Measurements from ENCODE around the gene MT1X. TPM values are rescaled to one million over a fixed set of nuclear protein-coding genes. Genes with fewer than 3 reads are reported as not detected.

Gene MT1X
- total RNA-seq, 1 donor from 2014 or later = 111 TPM

GRCh38 chr16:56643080-56643778, 39.0 kb upstream of the MT1X start:
- Histone ChIP-seq H3K4me1 (peaks cover 22% of the 10 kb centered on the region), H3K27ac (no peak overlapping the region), H3K36me3 (no peaks in the 10 kb centered on the region), H3K27me3 (peaks cover 30% of the 10 kb centered on the region), H3K9me3 (no peaks in the 10 kb centered on the region), H3K4me3 (peak overlapping the region; percentile 37)
- intact Hi-C loops (cut with DNase I) = no loop called here
- ATAC-seq (peak; percentile 96), DNase-seq (peak; percentile 90)
- TF ChIP-seq CTCF (IDR thresholded peaks at IDR 0.05) = peak; percentile 47

GRCh38 chr16:56643833-56644232, 38.4 kb upstream of the MT1X start:
- ATAC-seq (no peak), DNase-seq (no peak)
- no peak overlapping the region for H3K27ac ChIP-seq
- peaks cover 32% of the 10 kb centered on the region for H3K27me3 ChIP-seq
- H3K4me1 ChIP-seq = peaks cover 16% of the 10 kb centered on the region
- TF ChIP-seq CTCF (IDR thresholded peaks at IDR 0.05) = no peak
- intact Hi-C loops (cut with DNase I) = no loop called here
- H3K4me3 ChIP-seq = peak overlapping the region; percentile 37
- H3K36me3 ChIP-seq = no peaks in the 10 kb centered on the region
- H3K9me3 ChIP-seq = no peaks in the 10 kb centered on the region

GRCh38 chr16:56645311-56645710, 37.0 kb upstream of the MT1X start:
- H3K4me1 ChIP-seq = peaks cover 12% of the 10 kb centered on the region
- ATAC-seq (no peak), DNase-seq (no peak)
- no peak overlapping the region for H3K4me3 ChIP-seq
- peaks cover 26% of the 10 kb centered on the region for H3K27me3 ChIP-seq
- no peaks in the 10 kb centered on the region for H3K36me3 ChIP-seq
- TF ChIP-seq CTCF (IDR thresholded peaks at IDR 0.05) = no peak
- no peak overlapping the region for H3K27ac ChIP-seq
- H3K9me3 ChIP-seq = no peaks in the 10 kb centered on the region
- intact Hi-C loops (cut with DNase I) = no loop called here

- no peak for DNase-seq
- H3K36me3 ChIP-seq = no peaks in the 10 kb centered on the region
- no peaks in the 10 kb centered on the region for H3K9me3 ChIP-seq
- no peak for TF ChIP-seq CTCF (IDR thresholded peaks at IDR 0.05)
- H3K27ac ChIP-seq = no peak overlapping the region
- H3K4me3 ChIP-seq = no peak overlapping the region
- ATAC-seq = no peak
- intact Hi-C loops (cut with DNase I) = no loop called here
- peaks cover 26% of the 10 kb centered on the region for H3K27me3 ChIP-seq
- H3K4me1 ChIP-seq = peaks cover 12% of the 10 kb centered on the region
These were observed 36.4 kb upstream of the MT1X start for GRCh38 chr16:56645838-56646237.

GRCh38 chr16:56647641-56648431, 34.4 kb upstream of the MT1X start:
- Histone ChIP-seq H3K36me3 (no peaks in the 10 kb centered on the region), H3K27me3 (peaks cover 26% of the 10 kb centered on the region), H3K27ac (no peak overlapping the region), H3K9me3 (no peaks in the 10 kb centered on the region), H3K4me3 (no peak overlapping the region), H3K4me1 (peaks cover 12% of the 10 kb centered on the region)
- DNase-seq (no peak), ATAC-seq (no peak)
- no peak for TF ChIP-seq CTCF (IDR thresholded peaks at IDR 0.05)
- intact Hi-C loops (cut with DNase I) = no loop called here
